Measurements from ENCODE around the gene KCNQ5. TPM values are rescaled to one million over a fixed set of nuclear protein-coding genes. Genes with fewer than 3 reads are reported as not detected.

KCNQ5 gene
- total and polyA plus RNA-seq, 2 of the 8 experiments (the other 6 are each of a cell fraction or from before 2014, with no cell fraction given), result 0.83 to 1.2 TPM

DNA sequence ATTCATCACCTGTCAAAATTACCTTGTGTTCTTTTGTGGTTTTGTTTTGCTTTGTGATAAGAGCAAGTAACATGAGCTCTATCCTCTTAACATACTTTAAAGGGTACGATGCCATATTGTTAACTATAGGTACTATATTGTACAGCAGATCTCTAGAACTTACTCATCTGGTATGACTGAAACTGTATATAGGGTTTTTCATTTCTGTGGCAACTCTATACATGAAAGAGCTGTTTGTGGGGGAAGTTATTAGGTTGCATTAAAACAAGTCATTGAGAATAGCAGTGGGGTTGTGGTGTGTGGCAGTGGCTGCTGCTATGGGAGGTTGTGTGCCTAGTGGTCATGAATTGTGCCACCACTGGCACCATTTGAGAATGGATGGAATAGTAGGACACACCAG is 268.4 kb downstream of the KCNQ5 start (continued):
- TF ChIP-seq SP2 (IDR thresholded peaks at IDR 0.05; ENCODE audit: low read length) (no peak), EGR1 (IDR thresholded peaks at IDR 0.05; ENCODE audit: borderline replicate concordance, low read depth, low read length) (no peak), POLR2A (IDR thresholded peaks at IDR 0.05; ENCODE audit: control extremely low read depth in 1 of 2, low read depth in 2 of 2, low read length in 2 of 2) (no peak)

Measured in H1 (cell line).